WTC11 (cell line): Measurements from ENCODE around the gene KDM4B. TPM values are rescaled to one million over a fixed set of nuclear protein-coding genes. Genes with fewer than 3 reads are reported as not detected.
A peak's percentile ranks its signal among the peaks of the same experiment; 100 is the strongest.

Experiments used
- ATAC-seq: fragments of 200-7000 bp; cut with Tn5 transposase; 2 replicates; pipeline ENCODE4 v1.10.0; 2021; ENCODE audit warnings: mild to moderate bottlenecking, moderate library complexity
- CTCF ChIA-PET: fragments of 300-600 bp; sonication (Branson Sonifier 250); formaldehyde crosslinking; loops from one replicate; lab custom pipeline; 2021; ENCODE audit warnings: antibody characterized with exemption; lab: Charles Lee
- POLR2A ChIA-PET: fragments of 350-600 bp; sonication (Branson Sonifier 250); formaldehyde crosslinking; loops from one replicate; lab custom pipeline; 2021; ENCODE audit warnings: antibody characterized with exemption; lab: Charles Lee
- DNase-seq: peaks from one replicate; pipeline ENCODE4 v3.0.0; 2021; ENCODE audit warnings: low spot score
- H3K27ac Mint-ChIP-seq: 2 replicates; pipeline ENCODE4 v1.8.0; 2021; ENCODE audit warnings: mixed read lengths
- H3K27me3 Mint-ChIP-seq: 2 replicates; pipeline ENCODE4 v1.8.0; 2021; ENCODE audit warnings: low read depth, mild to moderate bottlenecking, moderate library complexity, mixed read lengths
- H3K36me3 Mint-ChIP-seq: 2 replicates; pipeline ENCODE4 v1.8.0; 2021; ENCODE audit warnings: mixed read lengths
- H3K4me1 Mint-ChIP-seq: 2 replicates; pipeline ENCODE4 v1.8.0; 2022; ENCODE audit warnings: mixed read lengths
- H3K4me3 Mint-ChIP-seq: 2 replicates; pipeline ENCODE4 v1.8.0; 2021; ENCODE audit warnings: mild to moderate bottlenecking, moderate library complexity, mixed read lengths
- H3K9me3 Mint-ChIP-seq: 2 replicates; pipeline ENCODE4 v1.8.0; 2021; ENCODE audit warnings: mixed read lengths
- ARID4B ChIP-seq: sonication (generic); formaldehyde crosslinking; IDR thresholded peaks from 2 replicates; pipeline ENCODE4 v1.8.0; 2023; ENCODE audit warnings: missing genetic modification reagents, mild to moderate bottlenecking, borderline replicate concordance
- CREM ChIP-seq: sonication (generic); formaldehyde crosslinking; IDR thresholded peaks from 2 replicates; pipeline ENCODE4 v1.8.1; 2022; ENCODE audit warnings: mild to moderate bottlenecking, missing genetic modification reagents, moderate library complexity
- ELF4 ChIP-seq: sonication (generic); formaldehyde crosslinking; IDR thresholded peaks from 2 replicates; pipeline ENCODE4 v1.8.1; 2022; ENCODE audit warnings: low read depth, mild to moderate bottlenecking, moderate library complexity, missing genetic modification reagents
- ERG ChIP-seq: fragments of 250-450 bp; sonication (Bioruptor Pico); IDR thresholded peaks from 2 replicates; pipeline ENCODE4 v1.8.0; 2021; ENCODE audit warnings: mild to moderate bottlenecking
- ESRRA ChIP-seq: sonication (generic); formaldehyde crosslinking; IDR thresholded peaks from 2 replicates; pipeline ENCODE4 v1.8.1; 2022; ENCODE audit warnings: mild to moderate bottlenecking, missing genetic modification reagents, borderline replicate concordance
- HMGA2 ChIP-seq: fragments of 250-450 bp; sonication (Bioruptor Pico); IDR thresholded peaks from 2 replicates; pipeline ENCODE4 v1.4.0; 2021; ENCODE audit warnings: mild to moderate bottlenecking, moderate library complexity
- MYBL2 ChIP-seq: sonication (generic); formaldehyde crosslinking; IDR thresholded peaks from 2 replicates; pipeline ENCODE4 v1.8.1; 2023; ENCODE audit warnings: mild to moderate bottlenecking, moderate library complexity, missing genetic modification reagents
- NFATC4 ChIP-seq: fragments of 250-450 bp; sonication (Bioruptor Pico); IDR thresholded peaks from 2 replicates; pipeline ENCODE4 v1.9.0; 2021; ENCODE audit warnings: mild to moderate bottlenecking
- NFE2L1 ChIP-seq: sonication (generic); formaldehyde crosslinking; IDR thresholded peaks from 2 replicates; pipeline ENCODE4 v1.8.1; 2023; ENCODE audit warnings: missing genetic modification reagents
- NFYB ChIP-seq: sonication (generic); formaldehyde crosslinking; conservative IDR thresholded peaks from 2 replicates; pipeline ENCODE4 v1.8.0; 2022; ENCODE audit warnings: low read depth, missing genetic modification reagents
- NR2C2 ChIP-seq: sonication (generic); formaldehyde crosslinking; IDR thresholded peaks from 2 replicates; pipeline ENCODE4 v1.8.0; 2022; ENCODE audit warnings: mild to moderate bottlenecking, missing genetic modification reagents
- PRDM15 ChIP-seq: sonication (generic); formaldehyde crosslinking; IDR thresholded peaks from 2 replicates; pipeline ENCODE4 v1.8.0; 2022; ENCODE audit warnings: missing genetic modification reagents
- SMAD4 ChIP-seq: sonication (generic); formaldehyde crosslinking; IDR thresholded peaks from 2 replicates; pipeline ENCODE4 v1.8.0; 2022; ENCODE audit warnings: mild to moderate bottlenecking, missing genetic modification reagents
- ZMAT4 ChIP-seq: fragments of 250-450 bp; sonication (Bioruptor Pico); IDR thresholded peaks from 2 replicates; pipeline ENCODE4 v1.9.0; 2021; ENCODE audit warnings: mild to moderate bottlenecking
- ZNF121 ChIP-seq: sonication (generic); formaldehyde crosslinking; IDR thresholded peaks from 2 replicates; pipeline ENCODE4 v1.8.0; 2023; ENCODE audit warnings: missing genetic modification reagents
- ZNF219 ChIP-seq: sonication (generic); formaldehyde crosslinking; IDR thresholded peaks from 2 replicates; pipeline ENCODE4 v1.8.0; 2023; ENCODE audit warnings: missing genetic modification reagents, mild to moderate bottlenecking, borderline replicate concordance
- ZNF263 ChIP-seq: sonication (generic); formaldehyde crosslinking; IDR thresholded peaks from 2 replicates; pipeline ENCODE4 v1.8.1; 2022; ENCODE audit warnings: low read depth, mild to moderate bottlenecking, moderate library complexity, missing genetic modification reagents
- ZNF671 ChIP-seq: fragments of 250-450 bp; sonication (Bioruptor Pico); IDR thresholded peaks from 2 replicates; pipeline ENCODE4 v1.8.0; 2021; ENCODE audit warnings: mild to moderate bottlenecking
- ZSCAN18 ChIP-seq: fragments of 250-450 bp; sonication (Bioruptor Pico); IDR thresholded peaks from 2 replicates; pipeline ENCODE4 v2.1.2; 2022; ENCODE audit warnings: mild to moderate bottlenecking, moderate library complexity
- total RNA-seq: library from RNA; stranded (reverse); gene quantifications from 3 replicates; pipeline ENCODE4 v1.2.3, GENCODE V29; 2021

Gene KDM4B
- total RNA-seq, 1 experiment from 2014 or later, result 43.2 TPM

GRCh38 chr19:5143471-5144411, 174.8 kb downstream of the KDM4B start:
- peak overlapping the region; percentile 14; the same call in 1 of the 2 replicates for H3K27ac Mint-ChIP-seq
- H3K36me3 Mint-ChIP-seq, result peaks cover 16% of the 10 kb centered on the region
- ATAC-seq, result no peak
- TF ChIP-seq ZNF671 (CRISPR knock-in tag) (no peak), NR2C2 (CRISPR knock-in tag) (no peak), ZSCAN18 (no peak), NFYB (CRISPR knock-in tag) (no peak), ZNF219 (CRISPR knock-in tag) (no peak), HMGA2 (CRISPR knock-in tag) (no peak), ARID4B (CRISPR knock-in tag) (no peak), SMAD4 (CRISPR knock-in tag) (no peak), ELF4 (CRISPR knock-in tag) (no peak), CREM (CRISPR knock-in tag) (no peak), ERG (no peak), MYBL2 (CRISPR knock-in tag) (no peak), PRDM15 (no peak), ZNF121 (CRISPR knock-in tag) (no peak), ZNF263 (CRISPR knock-in tag) (no peak), ZMAT4 (CRISPR knock-in tag) (no peak), NFATC4 (CRISPR knock-in tag) (no peak), NFE2L1 (CRISPR knock-in tag) (no peak), ESRRA (no peak)
- DNase-seq, result no peak
- ChIA-PET POLR2A (no interaction called here), CTCF (interaction anchor here (1.6 to 2.6 kb wide), 3 partner anchors 11 to 91 kb away, joined by 5 to 12 read pairs (median 10); no protein-coding TSS in a partner anchor)
- H3K4me3 Mint-ChIP-seq, result no peak overlapping the region
- H3K27me3 Mint-ChIP-seq, result no peaks in the 10 kb centered on the region
- H3K9me3 Mint-ChIP-seq, result no peaks in the 10 kb centered on the region
- no peaks in the 10 kb centered on the region for H3K4me1 Mint-ChIP-seq
